Measurements from ENCODE around the gene BCAP31.
"Not testable (repeated sequence)": the region's sequence is repeated elsewhere in the genome, so short reads cannot be mapped to it uniquely, and the experiment has no call there.

BCAP31 gene

GRCh38 chrX:153709726-153710674, 14.2 kb downstream of the BCAP31 start:
- no peak for DNase-seq (ENCODE audit: low spot score)

DNA sequence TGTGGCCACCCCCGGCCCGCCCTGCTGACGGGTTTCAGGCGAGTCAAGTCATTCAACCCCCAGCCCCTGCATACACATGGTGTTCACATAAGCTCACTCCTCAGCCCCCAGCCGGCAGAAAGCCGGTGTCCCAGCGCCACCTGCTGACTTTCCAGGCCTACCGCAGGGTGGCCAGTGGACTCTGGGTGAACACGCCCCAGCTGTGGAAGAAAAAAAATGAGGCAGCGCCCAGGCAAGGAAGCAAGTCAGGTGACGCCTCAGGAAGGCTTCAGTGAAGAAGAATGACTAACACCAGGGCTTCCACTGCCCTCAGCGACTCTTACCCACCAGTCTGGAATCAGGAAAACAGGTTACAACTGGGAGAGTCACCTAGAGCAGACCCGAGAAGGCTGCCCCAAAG, 15.8 kb downstream of the BCAP31 start:
- peak; percentile 85 for DNase-seq (ENCODE audit: low spot score)

DNA sequence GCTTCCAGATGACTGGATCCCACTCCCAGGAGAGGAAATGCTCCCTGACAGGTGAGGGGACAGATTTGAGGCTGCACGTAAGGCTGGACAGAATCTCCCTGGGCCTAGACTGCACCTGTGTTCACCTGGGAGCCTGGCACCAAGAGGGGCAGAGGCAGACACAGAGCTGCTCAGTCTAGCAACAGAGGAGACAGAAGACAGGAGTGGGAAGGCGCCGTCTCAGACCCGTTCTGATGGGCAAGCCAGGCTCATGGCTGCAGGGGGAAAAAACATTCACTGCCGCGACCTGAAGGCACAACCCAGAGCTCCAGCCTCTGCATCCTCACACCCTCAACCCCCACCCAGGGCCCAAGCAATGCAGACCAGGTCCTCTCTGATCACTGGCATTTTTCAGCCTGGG, 16.8 kb downstream of the BCAP31 start:
- no peak for DNase-seq (ENCODE audit: low spot score)

DNA sequence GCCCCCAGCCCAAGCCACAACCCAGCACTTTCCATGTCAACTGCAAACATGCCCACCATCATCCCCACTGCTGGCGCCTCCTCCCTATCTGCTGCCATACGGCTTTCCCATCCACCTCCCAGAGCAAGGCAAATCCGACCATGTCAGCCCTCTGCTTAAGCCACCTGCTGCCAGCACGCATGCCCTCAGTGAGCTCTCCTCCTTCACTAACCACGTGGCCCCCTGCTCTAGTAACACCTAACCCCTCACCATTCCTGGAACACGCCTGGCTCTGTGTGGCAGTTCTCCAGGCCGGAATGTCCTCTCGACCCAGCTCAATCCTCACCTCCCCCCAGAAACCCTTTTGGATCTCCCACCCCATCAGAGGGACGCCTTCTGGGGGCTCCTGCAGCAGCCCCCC, 17.4 kb downstream of the BCAP31 start:
- no peak for DNase-seq (ENCODE audit: low spot score)

GRCh38 chrX:153705403-153706060, 18.7 kb downstream of the BCAP31 start:
- not testable (repeated sequence) for DNase-seq (ENCODE audit: low spot score)

DNA sequence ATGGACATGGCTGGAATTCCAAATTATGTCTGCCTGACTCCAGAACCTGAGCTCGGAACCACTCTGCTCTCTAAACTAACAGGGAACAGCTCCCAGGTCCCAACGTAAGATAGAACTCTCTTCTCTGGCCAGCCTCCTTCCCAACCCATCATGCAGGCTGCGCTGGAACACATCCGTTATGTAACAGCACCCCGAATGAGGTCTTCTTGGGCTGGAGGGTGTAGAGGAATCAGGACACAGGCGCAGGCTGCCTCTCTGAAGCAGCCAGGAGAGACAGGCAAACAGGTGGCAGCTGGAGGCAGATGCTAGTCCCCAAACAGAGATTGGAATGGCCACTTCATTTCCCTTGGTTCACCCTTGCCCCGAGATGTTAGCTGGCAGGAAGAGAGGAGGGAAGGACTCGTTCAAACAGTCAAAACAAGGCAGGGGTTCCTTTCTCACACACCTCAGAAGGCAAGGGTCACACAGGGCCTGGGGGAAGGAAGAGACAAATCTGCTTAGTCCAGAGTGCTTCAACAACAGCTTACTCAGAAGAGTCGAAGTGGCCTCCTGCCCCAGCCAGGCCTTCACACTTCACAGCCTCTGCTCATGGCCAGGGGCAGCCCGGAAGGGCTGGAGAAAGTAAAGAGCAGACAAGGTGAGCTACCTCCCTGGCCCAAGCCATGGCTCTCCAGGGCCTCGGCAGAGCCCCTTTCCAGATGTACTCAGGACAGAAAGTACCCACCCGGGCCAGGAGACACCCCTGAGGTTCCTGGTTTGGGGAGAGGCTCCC, 19.4 kb downstream of the BCAP31 start:
- not testable (repeated sequence) for DNase-seq (ENCODE audit: low spot score)

- no peak for DNase-seq (ENCODE audit: low spot score)
Observed at GRCh38 chrX:153704021-153704526, 20.1 kb downstream of the BCAP31 start.

- DNase-seq (ENCODE audit: low spot score): no peak
Observed at GRCh38 chrX:153703036-153703370, 21.2 kb downstream of the BCAP31 start.

- no peak for DNase-seq (ENCODE audit: low spot score)
Observed at GRCh38 chrX:153702336-153703035, 21.7 kb downstream of the BCAP31 start.

GRCh38 chrX:153701706-153702105, 22.5 kb downstream of the BCAP31 start:
- no peak for DNase-seq (ENCODE audit: low spot score)

DNA sequence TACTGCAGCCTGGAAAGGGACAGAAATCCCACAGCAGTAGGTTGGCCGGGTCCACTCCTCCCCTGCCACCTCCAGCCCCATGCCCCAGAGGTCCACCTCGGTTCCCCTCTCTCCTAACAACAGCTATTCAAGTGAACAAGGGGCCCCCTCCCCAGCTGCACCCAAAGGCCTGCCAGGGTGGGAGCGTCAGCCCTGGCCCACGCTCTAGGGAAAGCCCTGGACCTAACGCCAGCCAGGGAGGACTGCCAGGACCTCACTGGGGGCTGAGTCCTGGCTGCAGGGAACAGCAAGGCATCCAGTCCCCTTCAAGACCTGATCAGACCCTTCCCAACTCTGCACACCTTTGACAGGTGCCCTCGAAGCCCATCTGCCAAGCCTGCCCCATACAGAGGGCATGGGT, 23.2 kb downstream of the BCAP31 start:
- no peak for DNase-seq (ENCODE audit: low spot score)

DNA sequence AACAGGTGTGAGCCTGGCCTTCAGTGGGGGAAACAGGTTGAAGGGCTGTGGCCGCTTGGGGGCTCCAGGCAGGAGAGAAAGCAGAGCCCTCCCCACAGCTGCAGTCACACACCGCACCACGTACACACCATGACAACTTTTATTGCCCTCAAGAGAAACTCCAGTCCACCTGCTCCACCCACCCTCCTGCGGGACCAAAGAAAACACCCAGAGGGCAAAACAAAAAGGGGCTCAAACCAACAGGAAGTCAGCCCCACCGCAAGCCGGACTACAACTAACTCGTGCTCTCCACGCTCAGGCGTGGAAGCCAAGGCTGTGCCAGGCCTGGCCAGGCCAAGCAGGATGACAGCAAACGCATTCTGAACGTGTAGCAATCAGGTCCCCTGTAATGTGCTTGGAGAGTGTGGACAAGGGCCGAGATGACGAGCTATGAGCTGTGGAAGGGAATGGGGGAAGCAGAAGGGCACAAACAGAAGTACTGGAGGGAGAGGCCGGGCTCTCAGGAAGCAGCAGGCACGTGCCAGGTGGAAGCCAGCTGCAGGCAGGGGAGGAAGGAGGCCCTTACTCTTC, 23.7 kb downstream of the BCAP31 start:
- DNase-seq (ENCODE audit: low spot score): no peak

GRCh38 chrX:153699784-153700371, 24.3 kb downstream of the BCAP31 start:
- not testable (repeated sequence) for DNase-seq (ENCODE audit: low spot score)

DNA sequence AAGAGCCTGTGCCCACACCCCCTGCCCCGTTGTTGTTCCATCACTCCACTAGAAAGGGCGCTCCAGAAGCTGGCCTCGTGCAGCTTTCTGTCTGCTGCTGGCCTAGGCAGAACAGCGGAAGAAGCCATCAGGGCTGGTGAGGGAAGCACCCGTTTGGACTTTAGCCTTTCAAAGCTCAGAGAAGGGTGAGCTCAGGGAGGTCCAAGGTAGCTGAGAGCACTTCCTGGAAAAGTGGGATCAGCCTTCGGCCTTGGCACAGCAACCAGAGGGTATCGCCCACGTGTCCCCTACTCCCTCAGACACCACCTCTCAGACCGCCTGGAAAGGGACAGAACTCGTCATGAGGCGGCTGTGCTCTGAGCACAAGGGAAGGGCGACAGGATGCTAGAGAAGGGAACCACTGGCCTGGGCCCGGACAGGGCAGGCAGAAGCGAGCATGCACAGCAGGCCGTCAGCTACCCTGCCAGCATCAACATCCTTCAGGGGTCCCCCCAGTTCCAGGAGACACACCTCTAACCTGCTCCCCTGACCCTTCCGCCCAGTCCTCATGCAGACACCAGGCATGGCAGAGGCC, 24.9 kb downstream of the BCAP31 start:
- not testable (repeated sequence) for DNase-seq (ENCODE audit: low spot score)

DNA sequence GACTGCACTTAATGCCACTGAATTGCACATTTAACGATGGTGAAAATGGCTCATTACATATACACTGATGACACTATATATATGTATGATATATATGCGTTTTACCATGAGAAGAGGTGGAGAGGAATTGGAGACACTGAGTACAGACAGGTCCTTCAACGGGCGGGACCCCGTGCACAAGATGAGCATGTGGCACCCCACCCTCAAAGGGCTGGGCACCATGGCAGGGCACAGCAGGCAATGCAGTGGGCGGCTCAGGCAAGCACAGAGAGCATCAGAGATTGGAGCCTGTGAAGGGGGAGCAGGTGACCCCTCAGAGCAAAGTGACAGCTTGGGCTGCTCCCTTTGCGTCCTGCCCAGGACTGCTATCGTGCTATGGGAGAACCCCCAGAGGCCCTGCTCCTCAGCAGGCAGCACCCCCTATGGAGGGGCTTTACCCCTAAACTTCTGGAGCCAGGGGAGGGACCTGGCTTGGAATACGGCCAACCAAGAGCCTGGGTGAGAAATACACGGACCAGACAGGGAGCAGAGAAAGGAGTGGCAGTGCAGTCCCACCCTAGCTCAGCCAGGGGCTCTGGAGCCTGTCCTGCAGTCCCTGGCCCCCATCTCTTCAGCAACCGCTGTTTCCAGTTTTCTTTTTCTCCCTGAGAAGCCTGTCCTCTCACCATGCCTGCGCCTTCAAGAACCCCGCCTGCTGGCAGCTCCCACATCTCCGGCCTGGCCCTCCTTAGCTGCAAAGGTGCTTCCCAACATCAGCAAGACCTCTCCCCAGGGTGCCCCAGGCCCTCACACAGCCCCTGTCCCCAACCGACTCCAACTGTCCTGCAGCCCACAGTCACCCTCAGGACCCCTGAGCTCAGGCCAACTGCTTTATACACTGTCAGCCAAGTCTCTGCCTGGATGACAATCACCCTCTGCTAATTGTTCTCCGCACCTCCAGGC, 26.0 kb downstream of the BCAP31 start:
- no peak for DNase-seq (ENCODE audit: low spot score)

GRCh38 chrX:153696986-153697722, 27.0 kb downstream of the BCAP31 start:
- not testable (repeated sequence) for DNase-seq (ENCODE audit: low spot score)

- DNase-seq (ENCODE audit: low spot score): not testable (repeated sequence)
Observed at GRCh38 chrX:153696538-153696937, 27.6 kb downstream of the BCAP31 start.

DNA sequence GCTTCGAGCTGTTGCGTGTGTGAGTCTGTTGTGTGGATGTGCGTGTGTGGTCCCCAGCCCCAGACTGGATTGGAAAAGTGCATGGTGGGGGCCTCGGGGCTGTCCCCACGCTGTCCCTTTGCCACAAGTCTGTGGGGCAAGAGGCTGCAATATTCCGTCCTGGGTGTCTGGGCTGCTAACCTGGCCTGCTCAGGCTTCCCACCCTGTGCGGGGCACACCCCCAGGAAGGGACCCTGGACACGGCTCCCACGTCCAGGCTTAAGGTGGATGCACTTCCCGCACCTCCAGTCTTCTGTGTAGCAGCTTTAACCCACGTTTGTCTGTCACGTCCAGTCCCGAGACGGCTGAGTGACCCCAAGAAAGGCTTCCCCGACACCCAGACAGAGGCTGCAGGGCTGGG, 28.1 kb downstream of the BCAP31 start:
- no peak for DNase-seq (ENCODE audit: low spot score)

All from RKO (cell line).